Measurements from ENCODE around the gene HSPB2.

The HSPB2 gene

DNA sequence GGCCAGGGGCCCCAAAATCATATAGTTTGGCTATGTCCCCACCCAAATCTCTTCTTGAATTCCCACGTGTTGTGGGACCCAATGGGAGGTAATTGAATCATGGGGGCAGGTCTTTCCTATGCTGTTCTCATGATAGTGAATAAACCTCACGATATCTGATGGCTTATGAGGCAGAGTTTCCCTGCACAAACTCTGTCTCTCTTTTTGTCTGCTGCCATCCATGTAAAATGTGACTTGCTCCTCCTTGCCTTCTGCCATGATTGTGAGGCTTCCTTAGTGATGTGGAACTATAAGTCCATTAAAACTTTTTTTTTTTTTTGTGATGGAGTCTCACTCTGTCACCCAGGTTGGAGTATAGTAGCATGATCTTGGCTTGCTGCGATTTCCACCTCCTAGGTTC lies 39.0 kb downstream of the HSPB2 start:
- Histone ChIP-seq H3K27me3 (ENCODE audit: insufficient read depth, low read length, poor library complexity) (no peaks in the 10 kb centered on the region), H4K20me1 (ENCODE audit: insufficient read depth, low read length) (no peaks in the 10 kb centered on the region), H3K4me1 (ENCODE audit: insufficient read depth, low read length) (no peaks in the 10 kb centered on the region), H3K9ac (ENCODE audit: low read depth, low read length) (no peak overlapping the region), H2AFZ (ENCODE audit: low read depth, low read length) (no peak overlapping the region), H3K4me2 (ENCODE audit: insufficient read depth, low read length) (no peak overlapping the region), H3K27ac (ENCODE audit: low read length) (no peak overlapping the region), H3K79me2 (ENCODE audit: insufficient read depth, low read length) (no peaks in the 10 kb centered on the region), H3K36me3 (ENCODE audit: insufficient read depth, low read length) (no peaks in the 10 kb centered on the region), H3K9me3 (ENCODE audit: insufficient read depth, low read length, severe bottlenecking) (no peaks in the 10 kb centered on the region), H3K4me3 (ENCODE audit: low read depth in 1 of 2, low read length in 2 of 2) (no peak overlapping the region)
- ATAC-seq (ENCODE audit: insufficient read depth, low read depth) (no peak), DNase-seq (no peak)
- TF ChIP-seq EZH2 (IDR thresholded peaks at IDR 0.05; ENCODE audit: borderline replicate concordance, low read depth, low read length, severe bottlenecking), result no peak
- TF ChIP-seq, protein P1, sequence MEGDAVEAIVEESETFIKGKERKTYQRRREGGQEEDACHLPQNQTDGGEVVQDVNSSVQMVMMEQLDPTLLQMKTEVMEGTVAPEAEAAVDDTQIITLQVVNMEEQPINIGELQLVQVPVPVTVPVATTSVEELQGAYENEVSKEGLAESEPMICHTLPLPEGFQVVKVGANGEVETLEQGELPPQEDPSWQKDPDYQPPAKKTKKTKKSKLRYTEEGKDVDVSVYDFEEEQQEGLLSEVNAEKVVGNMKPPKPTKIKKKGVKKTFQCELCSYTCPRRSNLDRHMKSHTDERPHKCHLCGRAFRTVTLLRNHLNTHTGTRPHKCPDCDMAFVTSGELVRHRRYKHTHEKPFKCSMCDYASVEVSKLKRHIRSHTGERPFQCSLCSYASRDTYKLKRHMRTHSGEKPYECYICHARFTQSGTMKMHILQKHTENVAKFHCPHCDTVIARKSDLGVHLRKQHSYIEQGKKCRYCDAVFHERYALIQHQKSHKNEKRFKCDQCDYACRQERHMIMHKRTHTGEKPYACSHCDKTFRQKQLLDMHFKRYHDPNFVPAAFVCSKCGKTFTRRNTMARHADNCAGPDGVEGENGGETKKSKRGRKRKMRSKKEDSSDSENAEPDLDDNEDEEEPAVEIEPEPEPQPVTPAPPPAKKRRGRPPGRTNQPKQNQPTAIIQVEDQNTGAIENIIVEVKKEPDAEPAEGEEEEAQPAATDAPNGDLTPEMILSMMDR (IDR thresholded peaks at IDR 0.05; ENCODE audit: borderline replicate concordance, extremely low read depth, low read length, poor library complexity, severe bottlenecking), result no peak

DNA sequence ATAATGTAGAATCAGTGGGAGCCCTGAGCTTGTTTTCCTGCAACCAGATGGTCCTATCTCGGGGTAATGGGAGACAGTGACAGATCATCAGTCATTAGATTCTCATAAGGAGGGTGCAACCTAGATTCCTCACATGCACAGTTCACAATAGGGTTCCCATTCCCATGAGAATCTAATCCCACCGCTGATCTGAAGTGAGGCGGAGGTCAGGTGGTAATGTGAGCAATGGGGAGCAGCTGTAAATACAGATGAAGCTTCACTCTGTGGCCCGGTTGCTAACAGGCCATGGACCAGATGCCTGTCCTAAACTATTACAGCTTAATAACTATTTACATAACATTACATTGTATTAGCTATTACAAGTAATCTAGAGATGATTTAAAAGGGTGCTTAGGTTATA lies 41.6 kb downstream of the HSPB2 start:
- no peaks in the 10 kb centered on the region for H3K27me3 ChIP-seq (ENCODE audit: insufficient read depth, low read length, poor library complexity)
- no peak for TF ChIP-seq EZH2 (IDR thresholded peaks at IDR 0.05; ENCODE audit: borderline replicate concordance, low read depth, low read length, severe bottlenecking)
- TF ChIP-seq, protein P1 (IDR thresholded peaks at IDR 0.05; ENCODE audit: borderline replicate concordance, extremely low read depth, low read length, poor library complexity, severe bottlenecking), result no peak
- H4K20me1 ChIP-seq (ENCODE audit: insufficient read depth, low read length), result no peaks in the 10 kb centered on the region
- H3K9me3 ChIP-seq (ENCODE audit: insufficient read depth, low read length, severe bottlenecking), result no peaks in the 10 kb centered on the region
- H2AFZ ChIP-seq (ENCODE audit: low read depth, low read length), result no peak overlapping the region
- ATAC-seq (ENCODE audit: insufficient read depth, low read depth) (no peak), DNase-seq (no peak)
- no peak overlapping the region for H3K9ac ChIP-seq (ENCODE audit: low read depth, low read length)
- no peak overlapping the region for H3K27ac ChIP-seq (ENCODE audit: low read length)
- H3K4me2 ChIP-seq (ENCODE audit: insufficient read depth, low read length), result no peak overlapping the region
- H3K79me2 ChIP-seq (ENCODE audit: insufficient read depth, low read length), result no peaks in the 10 kb centered on the region
- H3K4me1 ChIP-seq (ENCODE audit: insufficient read depth, low read length), result no peaks in the 10 kb centered on the region
- H3K4me3 ChIP-seq (ENCODE audit: low read depth in 1 of 2, low read length in 2 of 2), result no peak overlapping the region
- no peaks in the 10 kb centered on the region for H3K36me3 ChIP-seq (ENCODE audit: insufficient read depth, low read length)

DNA sequence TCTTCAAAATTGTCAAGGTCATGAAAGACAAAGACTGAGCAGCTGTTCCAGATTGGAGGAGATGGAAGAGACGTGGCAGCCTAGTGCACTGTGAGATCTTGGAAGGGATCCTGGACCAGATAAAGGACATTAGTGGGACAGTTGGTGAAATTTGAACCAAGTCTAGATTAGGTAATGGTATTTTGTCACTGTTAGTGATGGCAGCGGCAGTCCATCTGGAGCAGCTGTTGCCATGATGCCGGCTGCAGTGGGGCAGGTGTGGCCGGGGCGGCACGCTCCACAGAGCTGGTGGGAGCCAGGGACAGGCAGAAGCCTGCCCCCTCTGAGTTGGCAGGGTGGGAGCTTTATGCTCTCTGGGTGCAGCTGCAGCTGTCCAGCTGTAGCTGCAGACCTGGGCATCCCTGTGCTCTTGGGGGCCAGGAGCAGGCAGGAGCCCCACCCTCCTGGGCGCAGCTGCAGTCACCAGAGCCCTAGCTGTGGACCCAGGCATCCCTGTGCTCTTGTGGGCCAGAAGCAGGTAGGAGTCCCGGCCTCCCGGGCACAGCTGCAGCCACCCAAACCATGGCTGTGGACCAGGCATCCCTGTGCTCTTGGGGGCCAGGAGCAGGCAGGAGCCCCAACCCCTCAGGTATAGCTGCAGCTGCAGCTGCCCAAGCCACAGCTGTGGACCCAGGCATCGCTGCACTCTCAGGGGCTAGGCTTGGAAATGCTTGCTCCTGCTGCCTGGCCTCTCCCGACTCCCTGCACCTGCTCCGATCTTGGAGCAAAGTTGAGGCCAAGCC lies 45.3 kb downstream of the HSPB2 start:
- TF ChIP-seq, protein P1 (IDR thresholded peaks at IDR 0.05; ENCODE audit: borderline replicate concordance, extremely low read depth, low read length, poor library complexity, severe bottlenecking), result no peak
- TF ChIP-seq EZH2 (IDR thresholded peaks at IDR 0.05; ENCODE audit: borderline replicate concordance, low read depth, low read length, severe bottlenecking), result no peak

More for the DNA sequence above, 45.3 kb downstream of the HSPB2 start:
- Histone ChIP-seq H3K27ac (ENCODE audit: low read length) (no peak overlapping the region), H2AFZ (ENCODE audit: low read depth, low read length) (no peak overlapping the region), H3K9me3 (ENCODE audit: insufficient read depth, low read length, severe bottlenecking) (no peaks in the 10 kb centered on the region), H3K4me2 (ENCODE audit: insufficient read depth, low read length) (no peak overlapping the region), H3K27me3 (ENCODE audit: insufficient read depth, low read length, poor library complexity) (no peaks in the 10 kb centered on the region), H3K9ac (ENCODE audit: low read depth, low read length) (no peak overlapping the region), H4K20me1 (ENCODE audit: insufficient read depth, low read length) (no peaks in the 10 kb centered on the region), H3K4me3 (ENCODE audit: low read depth in 1 of 2, low read length in 2 of 2) (no peak overlapping the region), H3K4me1 (ENCODE audit: insufficient read depth, low read length) (no peaks in the 10 kb centered on the region), H3K36me3 (ENCODE audit: insufficient read depth, low read length) (no peaks in the 10 kb centered on the region), H3K79me2 (ENCODE audit: insufficient read depth, low read length) (no peaks in the 10 kb centered on the region)
- no peak for DNase-seq
- ATAC-seq (ENCODE audit: insufficient read depth, low read depth), result no peak

All from DND-41 (cell line).